Lung microvascular endothelial cell (primary cell): ENCODE measurements around the gene NR6A1. TPM values are rescaled to one million over a fixed set of nuclear protein-coding genes. Genes with fewer than 3 reads are reported as not detected.
A peak's percentile ranks its signal among the peaks of the same experiment; 100 is the strongest.

Source experiments
- DNase-seq, 2 donors: peaks; one replicate each; pipeline versions ENCODE4 v3.0.0 to v3.0.0-alpha.2; 2010; ENCODE audit warnings: low read depth in 2 of 2
- total RNA-seq: library from RNA; depleted of rRNA; stranded (reverse); fragments of >200 nt; gene quantifications from 2 replicates; pipeline ENCODE4 v1.2.1, GENCODE V29; 2014

Gene NR6A1
- total RNA-seq, 1 donor from 2014 or later = 1.2 TPM

- DNase-seq = peak; percentile 69 to 79
Observed at GRCh38 chr9:124660341-124660801, 110.7 kb downstream of the NR6A1 start.

- peak; percentile 90 to 95 for DNase-seq
Observed at GRCh38 chr9:124659099-124659659, 111.9 kb downstream of the NR6A1 start.

- DNase-seq = peak; percentile 94 to 96
Observed at GRCh38 chr9:124658165-124659017, 112.7 kb downstream of the NR6A1 start.

GRCh38 chr9:124657516-124657915 is 113.6 kb downstream of the NR6A1 start:
- no peak for DNase-seq

- no peak for DNase-seq
Observed at GRCh38 chr9:124654431-124654830, 116.7 kb downstream of the NR6A1 start.

- no peak for DNase-seq
Observed at GRCh38 chr9:124652615-124653393, 118.3 kb downstream of the NR6A1 start.

- no peak for DNase-seq
Observed at GRCh38 chr9:124652203-124652602, 118.9 kb downstream of the NR6A1 start.

GRCh38 chr9:124645274-124645673 is 125.8 kb downstream of the NR6A1 start:
- DNase-seq = no peak

- no peak for DNase-seq
Observed at GRCh38 chr9:124639637-124640036, 131.5 kb downstream of the NR6A1 start.

GRCh38 chr9:124635285-124635684 is 135.8 kb downstream of the NR6A1 start:
- DNase-seq = no peak

- no peak for DNase-seq
Observed at GRCh38 chr9:124632077-124632621, 139.0 kb downstream of the NR6A1 start.

- DNase-seq = no peak
Observed at GRCh38 chr9:124631326-124631725, 139.8 kb downstream of the NR6A1 start.

- DNase-seq = no peak
Observed at GRCh38 chr9:124629600-124629999, 141.5 kb downstream of the NR6A1 start.

GRCh38 chr9:124628741-124629140 is 142.4 kb downstream of the NR6A1 start:
- DNase-seq = no peak

GRCh38 chr9:124626276-124626675 is 144.8 kb downstream of the NR6A1 start:
- DNase-seq = no peak

GRCh38 chr9:124625087-124625486 is 146.0 kb downstream of the NR6A1 start:
- DNase-seq = no peak

GRCh38 chr9:124624735-124624992 is 146.4 kb downstream of the NR6A1 start:
- DNase-seq = no peak

- DNase-seq = no peak
Observed at GRCh38 chr9:124623966-124624734, 147.0 kb downstream of the NR6A1 start.

- no peak for DNase-seq
Observed at GRCh38 chr9:124622882-124623281, 148.2 kb downstream of the NR6A1 start.

GRCh38 chr9:124621371-124622328 is 149.5 kb downstream of the NR6A1 start:
- DNase-seq = no peak
